Airway epithelial cell (primary cell): Measurements from ENCODE around the gene BPIFA2. TPM values are rescaled to one million over a fixed set of nuclear protein-coding genes. Genes with fewer than 3 reads are reported as not detected.

Experiments used
- total RNA-seq: library from RNA; depleted of rRNA; stranded (reverse); fragments of >200 nt; gene quantifications from 2 replicates; pipeline ENCODE4 v1.2.3, GENCODE V29; 2015

BPIFA2 gene, protein sequence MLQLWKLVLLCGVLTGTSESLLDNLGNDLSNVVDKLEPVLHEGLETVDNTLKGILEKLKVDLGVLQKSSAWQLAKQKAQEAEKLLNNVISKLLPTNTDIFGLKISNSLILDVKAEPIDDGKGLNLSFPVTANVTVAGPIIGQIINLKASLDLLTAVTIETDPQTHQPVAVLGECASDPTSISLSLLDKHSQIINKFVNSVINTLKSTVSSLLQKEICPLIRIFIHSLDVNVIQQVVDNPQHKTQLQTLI
- total RNA-seq = not detected in 2 replicates

DNA sequence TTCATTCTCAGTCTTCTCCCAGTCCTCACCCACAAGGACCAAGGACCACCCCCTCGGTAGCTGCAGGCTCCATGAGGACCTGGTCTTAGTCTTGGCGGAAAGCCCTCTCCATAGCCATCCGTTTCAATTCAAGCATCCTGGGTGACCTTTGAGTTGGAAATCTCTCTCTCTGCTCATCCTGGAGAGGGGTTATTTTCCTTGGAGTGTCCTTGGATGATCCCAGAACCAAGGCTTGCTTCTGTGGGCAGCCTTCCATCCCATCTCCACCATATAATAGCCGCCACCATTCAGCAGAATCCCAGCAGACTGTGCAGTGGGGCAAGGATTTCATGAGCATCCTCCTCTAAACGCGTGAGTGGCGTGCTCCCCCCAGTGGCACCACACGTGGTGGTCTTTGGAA, at the start of gene BPIFA2:
Gene BPIFA2 (plus strand): TSS at position 301 of the 400 bp plus-strand sequence. CDS start 987 bp downstream, outside the sequence.

DNA sequence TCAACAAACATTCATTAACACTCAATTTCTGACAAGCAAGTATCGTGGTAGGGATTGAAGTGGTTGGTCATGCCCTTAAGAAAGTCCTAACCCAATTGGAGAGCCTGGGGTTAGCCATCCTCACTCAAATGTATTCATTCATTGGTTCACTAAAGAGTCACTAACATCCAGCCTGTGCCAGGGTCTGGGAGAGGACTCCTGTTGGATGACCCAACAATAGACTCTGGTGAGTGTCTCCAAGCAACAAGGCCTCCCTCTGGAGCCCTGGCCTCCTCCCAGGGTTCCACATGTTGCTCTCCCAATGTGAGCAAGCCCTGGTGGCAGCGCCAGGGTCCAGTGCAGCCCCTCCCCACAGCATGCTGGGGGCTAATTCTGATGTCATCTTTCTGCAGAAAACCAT, 49.1 kb downstream of the BPIFA2 start, which contains the start of gene BPIFA3:
Gene BPIFA3 (plus strand): TSS at position 301 of the 400 bp plus-strand sequence. CDS start 185 bp downstream, outside the sequence.

Other genes starting within 250 kb of the BPIFA2 start
- gene SUN5, start 163.7 kb upstream of the BPIFA2 start, total RNA-seq = not detected in 2 replicates
- gene BPIFB2, start 160.5 kb upstream of the BPIFA2 start, total RNA-seq = not detected in 2 replicates
- gene BPIFB6, start 136.5 kb upstream of the BPIFA2 start, total RNA-seq = not detected in 2 replicates
- not detected in 2 replicates for gene BPIFB3, start 114.3 kb upstream of the BPIFA2 start, total RNA-seq
- not detected in 2 replicates for gene BPIFB4, start 88.5 kb upstream of the BPIFA2 start, total RNA-seq
- gene BPIFA3, start 49.2 kb downstream of the BPIFA2 start, total RNA-seq = not detected in 2 replicates
- gene BPIFA1, start 67.8 kb downstream of the BPIFA2 start, total RNA-seq = 0.35 and 0.42 TPM in 2 replicates
- not detected in 2 replicates for gene BPIFB1, start 115.1 kb downstream of the BPIFA2 start, total RNA-seq
- gene CDK5RAP1, start 233.4 kb downstream of the BPIFA2 start, total RNA-seq = 25.2 and 26.6 TPM in 2 replicates